ACC112 (cell line): ENCODE results near the gene ZBTB40.

Experiments
- H2AFZ ChIP-seq: fragments of 200-600 bp; sonication (generic); one replicate; pipeline ENCODE4 v1.6.0; 2017; ENCODE audit warnings: antibody characterized with exemption, low read length; ENCODE audit not compliant: unreplicated experiment
- H3K27ac ChIP-seq: fragments of 200-600 bp; sonication (generic); 2 replicates; pipeline ENCODE4 v1.5.1; 2014; ENCODE audit warnings: low read depth, mild to moderate bottlenecking, antibody characterized with exemption, low read length, moderate library complexity
- H3K27me3 ChIP-seq: fragments of 200-600 bp; sonication (generic); 2 replicates; pipeline ENCODE4 v1.6.1; 2014; ENCODE audit warnings: mild to moderate bottlenecking, antibody characterized with exemption, low read length, moderate library complexity, mixed read lengths; ENCODE audit not compliant: insufficient read depth
- H3K36me3 ChIP-seq: fragments of 200-600 bp; sonication (generic); 2 replicates; pipeline ENCODE4 v1.6.1; 2016; ENCODE audit warnings: mild to moderate bottlenecking, antibody characterized with exemption, low read length, moderate library complexity, mixed read lengths; ENCODE audit not compliant: insufficient read depth
- H3K4me1 ChIP-seq: fragments of 200-600 bp; sonication (generic); one replicate; pipeline ENCODE4 v1.6.1; 2016; ENCODE audit warnings: low read length, mixed read lengths; ENCODE audit not compliant: insufficient read depth, unreplicated experiment, control insufficient read depth
- H3K4me3 ChIP-seq: fragments of 200-600 bp; sonication (generic); 2 replicates; pipeline ENCODE4 v1.5.1; 2014; ENCODE audit warnings: mild to moderate bottlenecking, low read depth, low read length
- H3K79me2 ChIP-seq: fragments of 200-600 bp; sonication (generic); one replicate; pipeline ENCODE4 v1.6.0; 2016; ENCODE audit warnings: low read length; ENCODE audit not compliant: control insufficient read depth, unreplicated experiment, insufficient read depth

The ZBTB40 gene

GRCh38 chr1:22412932-22413727 is 38.5 kb upstream of the ZBTB40 start:
- no peak overlapping the region for H3K27ac ChIP-seq
- no peaks in the 10 kb centered on the region for H3K36me3 ChIP-seq
- peaks cover 14% of the 10 kb centered on the region for H3K27me3 ChIP-seq
- H3K4me3 ChIP-seq = no peak overlapping the region
- no peak overlapping the region for H2AFZ ChIP-seq
- no peaks in the 10 kb centered on the region for H3K4me1 ChIP-seq
- H3K79me2 ChIP-seq = no peaks in the 10 kb centered on the region

- Histone ChIP-seq H3K27ac (no peak overlapping the region), H2AFZ (no peak overlapping the region), H3K27me3 (peaks cover 14% of the 10 kb centered on the region), H3K36me3 (no peaks in the 10 kb centered on the region), H3K4me3 (no peak overlapping the region), H3K79me2 (no peaks in the 10 kb centered on the region), H3K4me1 (no peaks in the 10 kb centered on the region)
Measured at GRCh38 chr1:22413799-22414198, 37.9 kb upstream of the ZBTB40 start.

DNA sequence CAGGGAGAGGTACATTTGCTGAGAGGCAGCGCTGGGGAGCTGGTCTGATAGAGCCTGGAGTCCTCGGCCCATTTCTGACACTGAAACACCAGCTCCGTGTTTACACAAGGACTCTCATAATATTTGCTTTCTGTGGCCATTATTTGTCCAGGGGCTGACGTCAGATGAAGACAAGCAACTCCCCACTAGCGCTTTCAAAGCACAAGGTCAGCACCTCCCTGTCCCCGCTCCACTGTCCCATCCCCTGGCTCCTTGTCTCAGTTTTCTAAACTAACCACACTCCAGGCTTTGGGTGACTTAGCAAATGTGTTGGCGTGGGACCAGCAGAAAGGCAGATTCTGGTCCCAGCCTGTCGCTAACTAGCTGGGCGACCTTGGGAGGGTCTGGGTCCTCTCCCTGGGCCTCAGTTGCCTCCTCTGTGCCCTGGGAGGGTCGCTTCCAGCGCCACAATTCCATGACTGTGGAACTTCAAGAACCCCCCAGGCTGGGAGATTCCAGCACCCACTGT is 37.4 kb upstream of the ZBTB40 start:
- H3K36me3 ChIP-seq = no peaks in the 10 kb centered on the region
- H3K27ac ChIP-seq = no peak overlapping the region
- no peak overlapping the region for H2AFZ ChIP-seq
- no peaks in the 10 kb centered on the region for H3K79me2 ChIP-seq
- H3K4me3 ChIP-seq = no peak overlapping the region
- H3K27me3 ChIP-seq = peaks cover 9% of the 10 kb centered on the region; the same call in 1 of the 2 replicates
- no peaks in the 10 kb centered on the region for H3K4me1 ChIP-seq

GRCh38 chr1:22415489-22415888 is 36.2 kb upstream of the ZBTB40 start:
- no peak overlapping the region for H3K4me3 ChIP-seq
- no peaks in the 10 kb centered on the region for H3K79me2 ChIP-seq
- H3K27me3 ChIP-seq = peaks cover 7% of the 10 kb centered on the region; the same call in 1 of the 2 replicates
- no peaks in the 10 kb centered on the region for H3K4me1 ChIP-seq
- no peak overlapping the region for H3K27ac ChIP-seq
- no peak overlapping the region for H2AFZ ChIP-seq
- no peaks in the 10 kb centered on the region for H3K36me3 ChIP-seq

DNA sequence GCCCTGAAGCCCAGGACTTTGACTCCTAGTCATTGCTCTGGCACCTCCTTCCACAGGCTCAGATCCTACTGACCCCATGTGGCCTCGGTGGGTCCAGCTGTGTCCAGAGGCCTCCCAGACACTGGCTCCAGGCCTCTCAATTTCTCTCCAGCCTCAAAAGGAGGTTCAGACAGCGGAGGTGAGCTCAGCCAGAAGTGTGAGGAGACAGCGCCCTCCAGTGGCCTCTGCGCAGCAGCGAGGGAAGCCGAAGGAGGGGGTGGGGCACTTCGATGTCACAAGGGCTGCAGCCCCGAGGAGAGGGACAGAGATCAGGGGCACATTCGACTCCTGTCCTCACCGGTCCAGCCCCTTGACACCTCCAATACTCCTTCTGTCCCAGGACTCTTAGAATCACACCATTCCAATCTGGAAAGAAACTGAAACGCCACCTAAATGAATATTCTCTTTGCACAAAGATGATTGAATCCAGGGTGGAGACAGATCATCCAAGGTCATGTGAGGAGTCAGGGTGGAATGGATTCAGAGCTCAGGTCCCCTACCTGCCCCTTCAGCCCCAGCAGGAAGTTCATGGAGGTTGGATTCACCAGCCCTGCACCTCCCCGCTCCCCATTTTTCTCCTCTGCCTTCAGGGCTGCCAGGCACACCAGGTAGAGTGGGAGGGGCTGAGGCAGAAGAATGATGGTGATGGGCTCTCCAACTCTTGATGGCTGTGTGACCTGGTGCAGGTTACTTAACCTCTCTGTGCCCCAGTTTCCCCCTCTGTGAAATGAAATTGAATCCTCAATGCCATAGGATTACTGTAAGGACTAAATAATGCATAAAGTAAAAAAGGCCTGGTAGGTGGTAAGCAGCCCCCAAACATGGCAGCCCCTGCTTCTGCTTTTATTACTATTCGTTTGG is 34.8 kb upstream of the ZBTB40 start:
- H3K27me3 ChIP-seq = peaks cover 7% of the 10 kb centered on the region; the same call in 1 of the 2 replicates
- no peaks in the 10 kb centered on the region for H3K79me2 ChIP-seq
- no peaks in the 10 kb centered on the region for H3K36me3 ChIP-seq
- no peak overlapping the region for H2AFZ ChIP-seq
- peak overlapping the region; percentile 35; the same call in 1 of the 2 replicates for H3K4me3 ChIP-seq
- no peaks in the 10 kb centered on the region for H3K4me1 ChIP-seq
- no peak overlapping the region for H3K27ac ChIP-seq

GRCh38 chr1:22417466-22417865 is 34.2 kb upstream of the ZBTB40 start:
- Histone ChIP-seq H2AFZ (no peak overlapping the region), H3K27ac (no peak overlapping the region), H3K4me3 (no peak overlapping the region), H3K36me3 (no peaks in the 10 kb centered on the region), H3K4me1 (no peaks in the 10 kb centered on the region), H3K27me3 (peaks cover 7% of the 10 kb centered on the region; the same call in 1 of the 2 replicates), H3K79me2 (no peaks in the 10 kb centered on the region)

DNA sequence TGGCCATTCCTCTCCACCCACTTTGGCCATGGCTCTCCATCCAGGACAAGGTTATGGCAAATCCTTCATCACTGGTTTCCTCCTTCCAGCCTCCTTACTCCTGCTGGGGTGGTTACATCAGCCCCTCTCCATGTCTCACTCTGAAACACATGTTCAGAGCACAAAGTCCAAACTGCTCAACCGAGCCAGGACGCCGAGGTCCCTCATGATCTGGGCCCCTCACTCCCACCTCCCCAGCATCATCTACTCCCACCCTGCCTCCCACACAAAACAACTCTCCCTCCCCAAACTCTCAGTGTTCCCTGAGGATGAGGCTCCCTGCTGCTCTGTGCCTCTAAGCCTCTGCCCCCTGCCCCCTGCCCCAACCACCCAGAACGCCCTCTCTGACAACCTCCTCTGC is 33.3 kb upstream of the ZBTB40 start:
- peaks cover 10% of the 10 kb centered on the region for H3K27me3 ChIP-seq
- H3K27ac ChIP-seq = no peak overlapping the region
- H3K4me1 ChIP-seq = no peaks in the 10 kb centered on the region
- H2AFZ ChIP-seq = no peak overlapping the region
- no peaks in the 10 kb centered on the region for H3K79me2 ChIP-seq
- no peaks in the 10 kb centered on the region for H3K36me3 ChIP-seq
- no peak overlapping the region for H3K4me3 ChIP-seq

DNA sequence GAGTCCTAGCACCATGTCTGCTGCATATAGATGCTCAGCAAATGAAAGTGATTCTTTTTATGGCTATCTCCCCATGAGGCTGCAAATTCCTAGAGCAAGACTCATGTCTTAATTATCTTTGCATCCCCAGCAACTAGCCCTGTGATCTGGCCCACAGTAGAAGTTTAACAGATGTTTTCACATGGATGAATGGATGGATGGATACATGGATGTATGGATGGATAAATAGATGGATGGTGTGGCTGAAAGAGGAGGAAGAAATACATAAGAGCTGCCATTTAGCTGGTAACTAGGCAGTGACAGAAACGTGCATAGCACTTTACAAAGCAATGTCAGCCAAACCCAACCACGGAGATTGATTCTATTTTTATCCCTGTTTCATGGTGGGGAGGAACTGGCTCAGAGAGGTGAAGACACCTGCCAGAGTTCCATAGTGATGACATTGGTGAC is 32.7 kb upstream of the ZBTB40 start:
- no peaks in the 10 kb centered on the region for H3K36me3 ChIP-seq
- H3K27ac ChIP-seq = no peak overlapping the region
- H2AFZ ChIP-seq = no peak overlapping the region
- no peak overlapping the region for H3K4me3 ChIP-seq
- peaks cover 16% of the 10 kb centered on the region for H3K27me3 ChIP-seq
- no peaks in the 10 kb centered on the region for H3K4me1 ChIP-seq
- H3K79me2 ChIP-seq = no peaks in the 10 kb centered on the region

GRCh38 chr1:22420455-22421053 is 31.1 kb upstream of the ZBTB40 start:
- Histone ChIP-seq H3K4me3 (no peak overlapping the region), H3K4me1 (no peaks in the 10 kb centered on the region), H3K27me3 (peaks cover 16% of the 10 kb centered on the region), H3K79me2 (no peaks in the 10 kb centered on the region), H3K27ac (no peak overlapping the region), H2AFZ (no peak overlapping the region), H3K36me3 (no peaks in the 10 kb centered on the region)

- Histone ChIP-seq H3K36me3 (no peaks in the 10 kb centered on the region), H3K27me3 (peaks cover 9% of the 10 kb centered on the region; the same call in 1 of the 2 replicates), H3K27ac (no peak overlapping the region)
Measured at GRCh38 chr1:22426781-22427180, 24.9 kb upstream of the ZBTB40 start.

More at GRCh38 chr1:22426781-22427180, 24.9 kb upstream of the ZBTB40 start:
- Histone ChIP-seq H3K4me1 (no peaks in the 10 kb centered on the region), H2AFZ (no peak overlapping the region), H3K79me2 (no peaks in the 10 kb centered on the region), H3K4me3 (no peak overlapping the region)
